ENCODE data around the gene DOK7.

The DOK7 gene

DNA sequence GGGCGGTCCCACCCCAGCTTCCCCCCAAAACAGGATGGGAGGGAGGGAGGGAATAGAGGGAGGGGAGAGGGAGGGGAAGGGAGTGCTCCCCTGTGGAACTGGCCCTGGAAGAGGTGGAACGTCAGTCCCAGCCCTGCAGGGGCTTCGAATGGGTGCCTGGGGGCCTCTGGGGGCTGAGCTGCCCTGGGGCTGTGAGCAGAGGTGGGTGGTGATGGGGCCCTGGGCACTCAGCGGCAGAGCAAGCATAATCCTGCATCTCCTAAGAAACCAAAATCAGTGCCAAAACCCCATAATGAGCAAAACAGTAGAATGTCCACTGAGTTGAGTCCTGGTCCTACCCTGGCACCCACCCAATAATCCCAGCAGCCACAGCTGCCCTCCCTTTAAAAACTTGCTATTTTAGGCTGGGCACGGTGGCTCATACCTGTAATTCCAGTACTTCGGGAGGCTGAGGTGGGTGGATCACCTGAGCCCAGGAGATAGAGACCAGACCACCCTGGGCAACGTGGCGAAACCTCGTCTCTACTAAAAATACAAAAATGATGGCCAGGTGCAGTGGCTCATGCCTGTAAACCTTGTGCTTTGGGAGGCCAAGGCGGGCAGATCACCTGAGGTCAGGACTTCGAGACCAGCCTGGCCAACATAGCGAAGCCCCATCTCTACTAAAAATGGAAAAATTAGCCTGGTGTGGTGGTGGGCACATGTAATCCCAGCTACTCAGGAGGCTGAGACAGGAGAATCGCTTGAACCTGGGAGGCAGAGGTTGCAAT lies 11.1 kb downstream of the DOK7 start:
- H3K4me3 ChIP-seq (ENCODE audit: low read depth, low read length) = no peak overlapping the region
- TF ChIP-seq, protein P1, sequence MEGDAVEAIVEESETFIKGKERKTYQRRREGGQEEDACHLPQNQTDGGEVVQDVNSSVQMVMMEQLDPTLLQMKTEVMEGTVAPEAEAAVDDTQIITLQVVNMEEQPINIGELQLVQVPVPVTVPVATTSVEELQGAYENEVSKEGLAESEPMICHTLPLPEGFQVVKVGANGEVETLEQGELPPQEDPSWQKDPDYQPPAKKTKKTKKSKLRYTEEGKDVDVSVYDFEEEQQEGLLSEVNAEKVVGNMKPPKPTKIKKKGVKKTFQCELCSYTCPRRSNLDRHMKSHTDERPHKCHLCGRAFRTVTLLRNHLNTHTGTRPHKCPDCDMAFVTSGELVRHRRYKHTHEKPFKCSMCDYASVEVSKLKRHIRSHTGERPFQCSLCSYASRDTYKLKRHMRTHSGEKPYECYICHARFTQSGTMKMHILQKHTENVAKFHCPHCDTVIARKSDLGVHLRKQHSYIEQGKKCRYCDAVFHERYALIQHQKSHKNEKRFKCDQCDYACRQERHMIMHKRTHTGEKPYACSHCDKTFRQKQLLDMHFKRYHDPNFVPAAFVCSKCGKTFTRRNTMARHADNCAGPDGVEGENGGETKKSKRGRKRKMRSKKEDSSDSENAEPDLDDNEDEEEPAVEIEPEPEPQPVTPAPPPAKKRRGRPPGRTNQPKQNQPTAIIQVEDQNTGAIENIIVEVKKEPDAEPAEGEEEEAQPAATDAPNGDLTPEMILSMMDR (IDR thresholded peaks at IDR 0.05; ENCODE audit: borderline replicate concordance, insufficient read depth, low read depth, low read length) = no peak

DNA sequence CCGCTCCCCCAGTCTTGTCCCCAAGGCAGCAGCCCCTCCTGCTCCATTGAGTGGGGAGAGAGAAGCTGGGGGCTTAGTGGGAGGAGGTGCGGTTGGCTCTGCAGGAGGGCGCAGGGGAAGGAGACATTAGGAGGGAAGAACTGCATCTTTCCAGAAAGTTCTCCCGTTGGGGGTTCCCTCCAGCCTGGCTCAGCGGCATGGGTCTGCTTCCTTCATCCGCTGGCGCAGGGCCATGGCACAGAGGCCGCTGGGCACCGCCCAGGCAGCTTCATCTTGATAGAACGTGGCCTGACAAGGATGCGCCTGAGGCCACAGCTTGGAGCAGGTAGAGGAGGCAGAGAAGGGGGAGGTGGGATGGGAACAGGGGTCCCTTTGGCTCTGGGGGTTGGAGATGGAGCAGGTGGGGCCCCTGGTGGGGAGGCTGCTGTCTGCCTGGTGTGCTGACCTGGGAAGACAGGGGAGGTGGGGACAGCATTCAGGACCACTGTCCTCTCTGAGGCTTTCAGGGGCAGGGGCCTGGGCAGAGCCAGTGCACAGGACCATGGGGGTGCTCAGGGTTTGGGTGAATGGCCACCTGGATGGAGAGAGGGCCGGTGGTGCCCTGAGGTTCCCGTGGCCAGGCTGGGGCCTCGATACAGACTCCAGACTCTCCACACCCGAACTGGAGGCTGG lies 12.1 kb downstream of the DOK7 start:
- TF ChIP-seq, protein P1 (IDR thresholded peaks at IDR 0.05; ENCODE audit: borderline replicate concordance, insufficient read depth, low read depth, low read length) = no peak
- no peak overlapping the region for H3K4me3 ChIP-seq (ENCODE audit: low read depth, low read length)

DNA sequence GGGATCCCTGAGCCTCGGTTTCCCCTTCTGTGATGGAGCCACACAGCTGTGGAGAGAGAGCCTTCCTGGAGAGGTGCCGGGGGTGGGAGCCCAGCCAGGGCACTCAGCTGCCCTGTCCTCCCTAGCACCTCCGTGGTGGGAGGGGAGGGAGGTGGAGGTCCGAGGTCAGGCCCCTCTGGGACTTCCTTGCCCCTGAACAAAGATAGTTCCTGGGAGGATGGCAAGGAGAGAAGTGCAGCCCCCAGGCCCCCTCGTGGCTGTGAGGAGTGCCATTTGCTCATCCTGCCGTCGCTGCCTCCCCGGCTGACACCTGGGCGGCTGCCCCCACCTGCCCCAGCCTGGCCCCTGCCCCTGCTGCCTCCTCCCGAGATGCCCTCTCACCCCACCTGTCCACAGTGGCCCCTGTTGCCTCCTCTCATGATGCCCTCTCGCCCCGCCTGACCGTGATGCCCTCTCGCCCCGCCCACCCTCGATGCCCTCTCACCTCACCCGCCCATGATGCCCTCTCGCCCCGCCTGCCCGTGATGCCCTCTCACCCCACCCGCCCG lies 12.7 kb downstream of the DOK7 start:
- H3K4me3 ChIP-seq (ENCODE audit: low read depth, low read length) = no peak overlapping the region
- TF ChIP-seq, protein P1 (IDR thresholded peaks at IDR 0.05; ENCODE audit: borderline replicate concordance, insufficient read depth, low read depth, low read length) = no peak

DNA sequence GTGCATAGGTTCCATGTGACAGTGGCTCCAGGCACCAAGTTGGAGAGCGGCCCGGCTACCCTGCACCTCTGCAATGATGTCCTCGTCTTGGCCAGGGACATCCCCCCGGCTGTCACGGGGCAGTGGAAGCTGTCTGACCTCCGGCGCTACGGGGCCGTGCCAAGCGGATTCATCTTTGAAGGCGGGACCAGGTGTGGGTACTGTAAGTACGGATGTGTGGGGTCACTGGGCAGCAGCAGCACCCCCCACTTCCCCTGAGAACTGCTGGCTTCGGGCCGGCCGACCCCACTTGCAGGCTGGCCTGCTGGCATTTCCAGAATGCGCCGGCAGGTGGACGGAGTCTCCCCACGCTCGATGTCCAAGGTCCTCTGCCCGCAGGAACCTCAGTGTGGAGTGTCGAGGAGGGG lies 13.2 kb downstream of the DOK7 start:
- TF ChIP-seq, protein P1 (IDR thresholded peaks at IDR 0.05; ENCODE audit: borderline replicate concordance, insufficient read depth, low read depth, low read length) = no peak
- no peak overlapping the region for H3K4me3 ChIP-seq (ENCODE audit: low read depth, low read length)

DNA sequence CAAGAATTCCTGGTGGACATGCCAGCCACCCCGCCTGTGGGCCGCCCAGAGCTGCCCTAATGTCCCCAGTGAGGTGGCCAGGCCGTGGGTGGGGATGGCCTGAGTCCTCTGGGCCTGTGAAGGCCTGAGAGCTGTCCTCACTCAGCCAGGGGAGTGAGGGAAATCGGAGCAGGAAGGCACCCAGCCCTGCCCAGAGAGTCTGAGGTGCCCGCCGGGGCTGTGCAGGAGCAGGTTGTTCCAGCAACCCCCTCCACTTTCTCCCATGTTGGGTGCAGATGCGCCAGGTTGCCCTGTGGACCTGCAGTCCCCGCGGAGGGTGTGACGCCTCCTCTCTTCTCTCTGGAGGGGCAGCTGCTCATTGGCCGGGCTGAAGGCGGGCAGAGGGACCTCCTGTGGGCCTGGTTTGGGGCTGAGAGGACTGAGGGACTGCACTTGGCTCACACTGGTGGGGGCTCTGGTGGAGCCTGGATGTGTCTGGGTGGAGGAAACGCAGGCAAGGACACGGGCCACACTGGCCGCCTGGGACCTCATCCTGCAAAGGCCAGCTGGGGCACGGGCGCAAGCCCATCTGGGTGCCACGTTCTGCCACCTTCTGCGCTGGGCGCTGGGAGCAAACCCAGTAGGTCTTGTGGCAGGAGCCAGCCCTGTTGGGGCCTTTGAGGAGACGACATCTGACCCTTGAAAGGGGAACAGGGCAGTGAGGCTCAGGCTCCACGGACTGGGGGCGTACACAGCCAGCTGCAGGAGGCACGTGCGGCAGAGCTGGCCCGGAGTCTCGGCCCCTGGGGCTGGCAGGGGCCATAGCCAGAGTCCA lies 14.0 kb downstream of the DOK7 start:
- H3K4me3 ChIP-seq (ENCODE audit: low read depth, low read length) = no peak overlapping the region
- TF ChIP-seq, protein P1 (IDR thresholded peaks at IDR 0.05; ENCODE audit: borderline replicate concordance, insufficient read depth, low read depth, low read length) = no peak

DNA sequence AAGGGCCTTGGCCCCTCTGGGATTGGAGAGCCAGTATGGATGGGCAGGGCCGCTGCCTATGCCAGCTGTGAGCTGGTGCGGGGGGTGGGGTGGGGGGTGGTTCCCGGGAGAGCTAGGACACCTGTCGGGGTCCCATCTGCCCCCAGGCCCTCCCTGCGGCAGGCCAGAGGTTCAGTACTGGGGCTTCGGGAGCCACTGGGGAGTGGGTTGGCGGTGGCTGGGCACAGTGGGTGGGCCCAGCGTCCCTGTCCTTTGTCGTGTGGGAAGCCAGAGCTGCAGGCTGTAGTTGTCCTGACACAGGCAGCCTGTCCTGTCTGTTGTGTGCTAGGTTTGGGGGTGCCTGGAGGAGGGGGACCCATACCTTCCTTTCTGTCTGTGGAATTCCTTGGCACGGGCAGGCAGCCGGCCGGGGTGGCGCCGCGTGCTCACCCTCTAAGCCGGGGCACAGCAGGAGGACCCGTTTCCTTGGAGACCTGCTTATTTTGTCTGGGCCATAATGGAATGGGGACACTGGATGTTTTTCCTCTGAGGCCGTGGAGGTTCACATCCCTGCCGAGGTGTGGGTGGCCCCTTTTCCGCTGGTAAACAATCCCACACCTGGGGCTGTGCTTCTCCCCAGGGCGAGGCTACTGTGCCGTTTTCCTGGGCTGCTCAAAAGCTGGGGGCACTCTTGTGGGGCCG lies 14.8 kb downstream of the DOK7 start:
- TF ChIP-seq, protein P1 (IDR thresholded peaks at IDR 0.05; ENCODE audit: borderline replicate concordance, insufficient read depth, low read depth, low read length) = no peak
- no peak overlapping the region for H3K4me3 ChIP-seq (ENCODE audit: low read depth, low read length)

Measured in GM12875 (cell line).